Mesendoderm (in vitro differentiated cells): Measurements from ENCODE around the gene COMMD9.

Experiments used
- DNase-seq: peaks from one replicate; pipeline ENCODE4 v3.0.0; 2013
- H2AK5ac ChIP-seq: 2 replicates; pipeline ENCODE4 v1.6.1; 2013; ENCODE audit warnings: low read length, inconsistent platforms
- H2BK120ac ChIP-seq: 2 replicates; pipeline ENCODE4 v1.6.1; 2013; ENCODE audit warnings: low read depth, mild to moderate bottlenecking, low read length, moderate library complexity, mixed read lengths
- H2BK15ac ChIP-seq: replicated peaks from 2 replicates; pipeline ENCODE4 v1.6.1; 2013; ENCODE audit warnings: low read depth, mild to moderate bottlenecking, moderate library complexity
- H2BK5ac ChIP-seq: 2 replicates; pipeline ENCODE4 v1.6.1; 2013; ENCODE audit warnings: low read length, inconsistent platforms
- H3K18ac ChIP-seq: 2 replicates; pipeline ENCODE4 v1.6.1; 2013; ENCODE audit warnings: mild to moderate bottlenecking, low read length, mixed read lengths
- H3K23ac ChIP-seq: one replicate; pipeline ENCODE4 v1.6.1; 2013; ENCODE audit warnings: low read length
- H3K27ac ChIP-seq: 2 replicates; pipeline ENCODE4 v1.5.1; 2013; ENCODE audit warnings: low read depth, mild to moderate bottlenecking, inconsistent platforms, low read length, moderate library complexity
- H3K27me3 ChIP-seq: 2 replicates; pipeline ENCODE4 v1.6.1; 2013; ENCODE audit warnings: low read length, control low read depth, mild to moderate bottlenecking, inconsistent platforms; ENCODE audit not compliant: insufficient read depth, poor library complexity
- H3K36me3 ChIP-seq: 2 replicates; pipeline ENCODE4 v1.6.1; 2013; ENCODE audit warnings: low read length, inconsistent platforms; ENCODE audit not compliant: control insufficient read depth, insufficient read depth
- H3K4ac ChIP-seq: one replicate; pipeline ENCODE4 v1.6.1; 2013; ENCODE audit warnings: low read depth, mild to moderate bottlenecking, low read length, moderate library complexity
- H3K4me1 ChIP-seq: 2 replicates; pipeline ENCODE4 v1.6.1; 2013; ENCODE audit warnings: low read depth, low read length, inconsistent platforms; ENCODE audit not compliant: control insufficient read depth
- H3K4me2 ChIP-seq: 2 replicates; pipeline ENCODE4 v1.6.1; 2013; ENCODE audit warnings: low read length
- H3K4me3 ChIP-seq: 2 replicates; pipeline ENCODE4 v1.5.1; 2013; ENCODE audit warnings: mild to moderate bottlenecking, low read length
- H3K56ac ChIP-seq: one replicate; pipeline ENCODE4 v1.6.1; 2013; ENCODE audit warnings: low read length
- H3K79me1 ChIP-seq: 2 replicates; pipeline ENCODE4 v1.6.1; 2013; ENCODE audit warnings: low read length, inconsistent platforms
- H3K79me2 ChIP-seq: 2 replicates; pipeline ENCODE4 v1.6.1; 2013; ENCODE audit warnings: mild to moderate bottlenecking, low read length; ENCODE audit not compliant: control insufficient read depth, insufficient read depth
- H3K9ac ChIP-seq: 2 replicates; pipeline ENCODE4 v1.6.1; 2013; ENCODE audit warnings: low read length, inconsistent platforms
- H4K5ac ChIP-seq: one replicate; pipeline ENCODE4 v1.6.1; 2013; ENCODE audit warnings: low read length
- H4K8ac ChIP-seq: one replicate; pipeline ENCODE4 v1.6.1; 2013; ENCODE audit warnings: low read depth, mild to moderate bottlenecking, control low read depth, low read length, moderate library complexity
- WGBS: extraction: QIAGEN DNeasy Blood & Tissue Kit; methylation state at CpG from one replicate; pipeline ENCODE4 v1.1.7; 2013; ENCODE audit warnings: low lambda C conversion rate, missing lambda C conversion rate; ENCODE audit not compliant: insufficient coverage; ENCODE audit errors: extremely low coverage; 5-methylcytosine and 5-hydroxymethylcytosine counted together

Gene COMMD9

GRCh38 chr11:36240173-36240572, 49.1 kb downstream of the COMMD9 start:
- Histone ChIP-seq H4K5ac (no peak overlapping the region), H3K27me3 (no peaks in the 10 kb centered on the region), H3K9ac (no peak overlapping the region), H3K36me3 (no peaks in the 10 kb centered on the region), H3K23ac (no peak overlapping the region), H2AK5ac (no peak overlapping the region), H3K27ac (no peak overlapping the region), H3K79me2 (no peaks in the 10 kb centered on the region), H2BK120ac (no peak overlapping the region), H3K18ac (no peak overlapping the region), H3K4me3 (no peak overlapping the region), H2BK5ac (no peak overlapping the region), H3K79me1 (no peaks in the 10 kb centered on the region), H3K4me2 (no peak overlapping the region), H3K4me1 (peaks cover 1% of the 10 kb centered on the region), H2BK15ac (no peak overlapping the region), H4K8ac (no peak overlapping the region), H3K4ac (no peak overlapping the region), H3K56ac (no peak overlapping the region)
- no CpG with 5 or more reads among the region's 4 CpGs for WGBS
- DNase-seq: no peak

DNA sequence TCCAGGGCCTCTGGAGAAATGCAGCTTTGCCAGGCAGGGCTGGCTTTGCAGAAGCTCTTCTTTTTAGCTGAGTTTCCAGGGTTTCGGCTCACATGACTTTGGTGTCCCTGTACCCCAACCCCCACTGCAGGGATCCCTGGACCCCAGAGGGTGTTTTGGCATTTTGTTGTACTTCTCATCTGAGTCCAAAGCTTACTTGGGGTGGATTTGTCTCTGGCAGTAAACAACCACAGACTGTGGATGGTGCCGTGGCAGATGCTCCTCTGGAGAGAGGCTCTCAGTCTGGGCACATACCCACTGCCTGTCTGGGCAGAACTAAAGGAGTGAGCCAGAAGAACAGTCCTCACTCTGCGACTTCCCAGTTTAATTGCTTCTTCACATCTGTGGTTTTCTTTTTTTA, 49.6 kb downstream of the COMMD9 start:
- no peak overlapping the region for H3K56ac ChIP-seq
- peaks cover 1% of the 10 kb centered on the region for H3K4me1 ChIP-seq
- no peak overlapping the region for H3K9ac ChIP-seq
- no peak overlapping the region for H3K4me3 ChIP-seq
- H3K27me3 ChIP-seq: no peaks in the 10 kb centered on the region
- H3K18ac ChIP-seq: no peak overlapping the region
- H4K8ac ChIP-seq: no peak overlapping the region
- H3K27ac ChIP-seq: no peak overlapping the region
- no peak overlapping the region for H2BK120ac ChIP-seq
- no peak overlapping the region for H3K23ac ChIP-seq
- no peak overlapping the region for H2AK5ac ChIP-seq
- no peak for DNase-seq
- no peak overlapping the region for H2BK15ac ChIP-seq
- no peak overlapping the region for H2BK5ac ChIP-seq
- H3K4me2 ChIP-seq: no peak overlapping the region
- H4K5ac ChIP-seq: no peak overlapping the region
- H3K36me3 ChIP-seq: no peaks in the 10 kb centered on the region
- H3K79me1 ChIP-seq: no peaks in the 10 kb centered on the region
- H3K4ac ChIP-seq: no peak overlapping the region
- no peaks in the 10 kb centered on the region for H3K79me2 ChIP-seq
- WGBS: no CpG with 5 or more reads among the region's 3 CpGs

DNA sequence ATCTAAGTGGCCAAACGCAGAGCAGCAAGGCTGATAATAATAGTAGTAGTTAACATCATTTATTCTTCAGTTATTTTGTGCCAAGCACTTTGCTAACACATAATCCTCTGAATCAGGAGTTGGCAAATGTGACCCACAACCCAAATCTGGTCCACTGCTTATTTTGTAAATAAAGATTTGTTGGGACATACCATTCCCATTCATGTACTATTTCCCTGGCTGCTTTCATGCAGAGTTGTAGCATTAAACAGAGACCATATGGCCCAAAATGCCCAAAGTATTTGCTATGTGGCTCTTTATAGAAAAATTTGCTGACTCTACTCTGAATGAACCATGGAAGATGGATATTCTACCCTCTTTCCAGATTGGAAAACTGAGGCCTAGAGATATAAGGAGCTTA, 50.3 kb downstream of the COMMD9 start:
- Histone ChIP-seq H3K4me1 (peaks cover 1% of the 10 kb centered on the region), H2BK15ac (no peak overlapping the region), H4K8ac (no peak overlapping the region), H2BK5ac (no peak overlapping the region), H2BK120ac (no peak overlapping the region), H3K9ac (no peak overlapping the region), H3K36me3 (no peaks in the 10 kb centered on the region), H3K79me2 (no peaks in the 10 kb centered on the region), H3K79me1 (no peaks in the 10 kb centered on the region), H4K5ac (no peak overlapping the region), H3K27me3 (no peaks in the 10 kb centered on the region), H3K4me2 (no peak overlapping the region), H2AK5ac (no peak overlapping the region), H3K18ac (no peak overlapping the region), H3K56ac (no peak overlapping the region), H3K4ac (no peak overlapping the region), H3K23ac (no peak overlapping the region), H3K27ac (no peak overlapping the region), H3K4me3 (no peak overlapping the region)
- no CpG with 5 or more reads among the region's 1 CpG for WGBS
- DNase-seq: no peak

DNA sequence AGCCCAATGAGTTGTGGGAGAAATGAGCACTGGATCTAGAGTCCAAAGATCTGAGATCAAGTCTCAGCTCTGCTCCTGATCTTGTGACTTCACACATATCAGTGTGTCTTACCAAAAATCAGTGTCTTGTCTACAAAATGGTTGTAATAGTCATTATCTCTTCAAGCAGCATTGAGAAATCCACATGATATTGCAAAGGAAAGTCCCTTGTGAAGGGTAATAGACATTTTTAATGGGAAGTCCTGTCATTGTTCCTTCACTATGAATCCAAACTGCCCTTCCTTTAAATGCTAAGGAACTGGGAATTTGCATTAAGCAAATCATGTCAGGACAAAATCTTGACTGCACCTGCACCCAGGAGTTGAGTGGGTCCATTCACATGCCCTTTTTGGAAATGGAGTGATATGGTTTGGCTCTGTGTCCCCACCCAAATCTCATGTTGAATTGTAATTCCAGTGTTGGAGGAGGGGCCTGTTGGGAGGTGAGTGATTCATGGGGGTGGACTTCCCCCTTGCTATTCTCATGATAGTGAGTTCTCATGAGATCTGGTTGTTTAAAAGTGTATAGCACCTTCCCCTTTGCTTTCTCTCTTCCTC, 51.1 kb downstream of the COMMD9 start:
- Histone ChIP-seq H2AK5ac (no peak overlapping the region), H4K5ac (no peak overlapping the region), H3K4ac (no peak overlapping the region), H4K8ac (no peak overlapping the region), H2BK15ac (no peak overlapping the region), H3K23ac (no peak overlapping the region), H3K4me3 (no peak overlapping the region), H3K79me1 (no peaks in the 10 kb centered on the region), H3K79me2 (no peaks in the 10 kb centered on the region), H3K4me2 (no peak overlapping the region), H3K27ac (no peak overlapping the region), H3K27me3 (no peaks in the 10 kb centered on the region), H3K56ac (no peak overlapping the region), H3K36me3 (no peaks in the 10 kb centered on the region), H3K9ac (no peak overlapping the region), H2BK120ac (no peak overlapping the region), H2BK5ac (no peak overlapping the region), H3K4me1 (peaks cover 1% of the 10 kb centered on the region), H3K18ac (no peak overlapping the region)
- DNase-seq: no peak

DNA sequence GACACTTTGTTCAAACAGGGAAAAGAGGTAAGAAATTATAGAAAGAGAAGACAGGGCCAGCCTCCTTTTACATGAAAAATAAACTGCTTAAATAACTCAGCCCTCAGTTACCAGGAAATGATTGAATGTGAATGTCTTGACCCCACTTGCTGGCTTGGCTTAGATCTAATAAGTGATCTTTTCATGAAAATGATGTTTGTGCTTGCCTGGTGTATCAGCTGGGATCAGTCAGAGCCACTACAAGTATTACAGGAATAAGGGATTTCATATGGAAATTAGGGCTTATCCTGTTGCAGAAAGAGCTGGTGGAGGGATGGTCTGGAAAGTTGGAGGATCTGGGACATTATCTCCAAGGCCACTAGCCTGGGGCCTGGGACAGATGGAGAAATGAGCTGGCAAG, 51.8 kb downstream of the COMMD9 start:
- no peak overlapping the region for H4K5ac ChIP-seq
- no peaks in the 10 kb centered on the region for H3K79me2 ChIP-seq
- H2BK5ac ChIP-seq: no peak overlapping the region
- no peak overlapping the region for H4K8ac ChIP-seq
- no peak overlapping the region for H2AK5ac ChIP-seq
- DNase-seq: no peak
- no peaks in the 10 kb centered on the region for H3K27me3 ChIP-seq
- no peak overlapping the region for H3K4me2 ChIP-seq
- no peaks in the 10 kb centered on the region for H3K36me3 ChIP-seq
- no peaks in the 10 kb centered on the region for H3K79me1 ChIP-seq
- H3K23ac ChIP-seq: no peak overlapping the region
- peaks cover 1% of the 10 kb centered on the region for H3K4me1 ChIP-seq
- no peak overlapping the region for H3K4me3 ChIP-seq
- H2BK120ac ChIP-seq: no peak overlapping the region
- H3K9ac ChIP-seq: no peak overlapping the region
- no peak overlapping the region for H2BK15ac ChIP-seq
- H3K18ac ChIP-seq: no peak overlapping the region
- H3K4ac ChIP-seq: no peak overlapping the region
- no peak overlapping the region for H3K56ac ChIP-seq
- H3K27ac ChIP-seq: no peak overlapping the region

GRCh38 chr11:36235750-36236149, 53.5 kb downstream of the COMMD9 start:
- Histone ChIP-seq H3K4me3 (no peak overlapping the region), H4K5ac (no peak overlapping the region), H4K8ac (no peak overlapping the region), H3K27ac (no peak overlapping the region), H3K4me1 (peaks cover under 1% of the 10 kb centered on the region), H3K23ac (no peak overlapping the region), H2AK5ac (no peak overlapping the region), H3K56ac (no peak overlapping the region), H3K4ac (no peak overlapping the region), H3K36me3 (no peaks in the 10 kb centered on the region), H3K79me2 (no peaks in the 10 kb centered on the region), H3K27me3 (no peaks in the 10 kb centered on the region), H2BK5ac (no peak overlapping the region), H3K18ac (no peak overlapping the region), H2BK15ac (no peak overlapping the region), H3K79me1 (no peaks in the 10 kb centered on the region), H2BK120ac (no peak overlapping the region), H3K9ac (no peak overlapping the region), H3K4me2 (no peak overlapping the region)
- DNase-seq: peak; percentile 11
- WGBS: no CpG with 5 or more reads among the region's 3 CpGs
